WTC11 (cell line): Measurements from ENCODE around the gene TRIM69.

Source experiments
- CBFB ChIP-seq: sonication (generic); formaldehyde crosslinking; IDR thresholded peaks from 2 replicates; pipeline ENCODE4 v1.8.1; 2022; ENCODE audit warnings: mild to moderate bottlenecking, low read depth, missing genetic modification reagents
- IRF2 ChIP-seq: sonication (generic); formaldehyde crosslinking; IDR thresholded peaks from 2 replicates; pipeline ENCODE4 v1.8.0; 2022; ENCODE audit warnings: low read depth, missing genetic modification reagents, borderline replicate concordance

- TF ChIP-seq CBFB = no peak
- TF ChIP-seq IRF2 = no peak
Observed at GRCh38 chr15:44808557-44808956, 72.2 kb downstream of the TRIM69 start.
